ENCODE data around the gene FARP1. TPM values are rescaled to one million over a fixed set of nuclear protein-coding genes. Genes with fewer than 3 reads are reported as not detected.

Gene FARP1
- total and polyA plus RNA-seq, 10 of the 15 experiments (the other 5 are each of a cell fraction or from before 2014, with no cell fraction given) = 0.17 to 6.9 (median 0.68) TPM

GRCh38 chr13:98345107-98345935 is 202.4 kb downstream of the FARP1 start (continued):
- TF ChIP-seq BCLAF1 (IDR thresholded peaks at IDR 0.05) (no peak), PAX5 (IDR thresholded peaks at IDR 0.05; ENCODE audit: borderline replicate concordance, low read depth, low read length) (no peak), ZBED1 (IDR thresholded peaks at IDR 0.05; ENCODE audit: borderline replicate concordance) (no peak), SPI1 (IDR thresholded peaks at IDR 0.05; ENCODE audit: borderline replicate concordance, insufficient read depth, low read depth, low read length) (no peak), CEBPZ (IDR thresholded peaks at IDR 0.05; ENCODE audit: low read depth, low read length) (no peak), SIN3A (IDR thresholded peaks at IDR 0.05; ENCODE audit: low read depth, low read length) (no peak)
